GM12864 (cell line): Measurements from ENCODE around the gene RASA2.

Experiments used
- DNase-seq: peaks from one replicate; pipeline ENCODE4 v3.0.0-alpha.2; 2011; ENCODE audit warnings: low read depth
- H3K4me3 ChIP-seq: 2 replicates; pipeline ENCODE4 v1.5.1; 2011; ENCODE audit warnings: mild to moderate bottlenecking, low read depth, low read length, control low read depth
- TF ChIP-seq, protein P1 (sequence below): IDR thresholded peaks from 2 replicates; pipeline ENCODE4 v1.5.1; 2011; ENCODE audit warnings: low read depth, mild to moderate bottlenecking, moderate library complexity, low read length, control low read depth, inconsistent platforms; ENCODE audit errors: missing control alignments

Gene RASA2

DNA sequence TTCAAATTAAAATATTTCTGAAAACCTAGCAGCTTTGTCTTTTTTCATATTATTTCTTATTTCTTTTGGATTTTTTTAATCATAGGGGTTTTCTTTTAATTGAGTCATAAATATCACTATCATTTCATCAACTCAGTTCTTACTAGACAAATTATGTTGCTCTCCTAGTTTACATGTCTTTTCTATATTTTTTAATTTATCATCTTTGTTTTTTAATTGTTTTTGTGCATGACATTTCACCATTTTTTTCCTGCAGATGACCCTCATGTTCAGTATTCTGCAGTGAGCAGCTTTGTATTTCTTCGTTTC is 89.9 kb downstream of the RASA2 start:
- no peak for DNase-seq
- no peak overlapping the region for H3K4me3 ChIP-seq
- TF ChIP-seq, protein P1, sequence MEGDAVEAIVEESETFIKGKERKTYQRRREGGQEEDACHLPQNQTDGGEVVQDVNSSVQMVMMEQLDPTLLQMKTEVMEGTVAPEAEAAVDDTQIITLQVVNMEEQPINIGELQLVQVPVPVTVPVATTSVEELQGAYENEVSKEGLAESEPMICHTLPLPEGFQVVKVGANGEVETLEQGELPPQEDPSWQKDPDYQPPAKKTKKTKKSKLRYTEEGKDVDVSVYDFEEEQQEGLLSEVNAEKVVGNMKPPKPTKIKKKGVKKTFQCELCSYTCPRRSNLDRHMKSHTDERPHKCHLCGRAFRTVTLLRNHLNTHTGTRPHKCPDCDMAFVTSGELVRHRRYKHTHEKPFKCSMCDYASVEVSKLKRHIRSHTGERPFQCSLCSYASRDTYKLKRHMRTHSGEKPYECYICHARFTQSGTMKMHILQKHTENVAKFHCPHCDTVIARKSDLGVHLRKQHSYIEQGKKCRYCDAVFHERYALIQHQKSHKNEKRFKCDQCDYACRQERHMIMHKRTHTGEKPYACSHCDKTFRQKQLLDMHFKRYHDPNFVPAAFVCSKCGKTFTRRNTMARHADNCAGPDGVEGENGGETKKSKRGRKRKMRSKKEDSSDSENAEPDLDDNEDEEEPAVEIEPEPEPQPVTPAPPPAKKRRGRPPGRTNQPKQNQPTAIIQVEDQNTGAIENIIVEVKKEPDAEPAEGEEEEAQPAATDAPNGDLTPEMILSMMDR = no peak

DNA sequence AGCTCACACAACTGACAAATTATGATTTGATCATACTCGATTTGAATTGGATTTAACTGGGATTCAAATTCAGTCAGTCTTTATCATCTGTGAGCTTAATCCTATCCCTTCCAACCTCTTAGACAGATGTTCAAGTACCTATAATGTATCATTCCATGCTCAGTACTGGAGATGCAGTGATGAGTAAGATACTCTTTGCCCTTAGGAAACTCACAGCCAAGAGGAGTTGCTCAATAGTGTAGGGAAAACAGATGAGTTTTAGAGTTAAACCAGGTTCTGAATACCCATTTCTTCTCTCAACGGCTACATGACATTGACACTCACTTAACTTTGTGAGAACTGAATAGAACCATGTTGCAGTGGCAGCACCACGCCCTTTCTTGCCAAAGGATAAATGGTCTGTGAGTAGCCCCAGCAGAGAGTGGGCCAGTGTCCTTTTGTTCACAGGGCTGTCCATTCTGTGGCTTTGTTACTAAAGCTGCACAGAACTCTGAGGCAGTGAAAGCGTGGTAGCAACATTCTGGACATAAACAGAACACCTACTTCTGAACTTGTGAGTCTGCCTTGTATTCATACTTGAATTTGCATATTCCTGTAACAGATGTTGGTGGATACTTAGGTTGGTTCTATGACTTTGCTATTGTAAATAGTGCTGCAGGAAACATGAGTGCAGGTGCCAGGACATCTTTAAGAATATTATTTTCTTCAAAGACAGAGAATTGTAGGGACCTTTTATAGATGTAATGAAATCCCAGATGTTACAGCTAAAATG is 91.6 kb downstream of the RASA2 start:
- DNase-seq = no peak
- H3K4me3 ChIP-seq = no peak overlapping the region
- TF ChIP-seq, protein P1 = no peak

DNA sequence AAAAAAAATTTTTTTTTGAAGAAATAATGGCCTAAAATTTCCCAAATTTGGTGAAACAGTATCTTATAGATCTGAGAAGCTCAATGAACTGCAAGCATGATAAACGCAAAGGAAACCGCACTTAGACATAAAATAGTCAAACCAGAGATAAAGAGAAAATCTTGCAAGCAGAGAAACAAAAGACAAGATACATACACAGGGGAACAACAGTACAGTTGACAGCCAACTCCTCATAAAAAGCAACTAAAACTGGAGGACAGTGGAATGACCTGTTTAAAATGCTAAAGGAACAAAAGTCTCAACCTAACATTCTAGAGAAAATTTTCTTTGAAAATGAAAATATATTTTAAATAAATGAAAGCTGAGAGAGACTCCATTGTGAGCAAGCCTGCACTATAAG is 107.5 kb downstream of the RASA2 start:
- no peak overlapping the region for H3K4me3 ChIP-seq
- TF ChIP-seq, protein P1 = no peak

DNA sequence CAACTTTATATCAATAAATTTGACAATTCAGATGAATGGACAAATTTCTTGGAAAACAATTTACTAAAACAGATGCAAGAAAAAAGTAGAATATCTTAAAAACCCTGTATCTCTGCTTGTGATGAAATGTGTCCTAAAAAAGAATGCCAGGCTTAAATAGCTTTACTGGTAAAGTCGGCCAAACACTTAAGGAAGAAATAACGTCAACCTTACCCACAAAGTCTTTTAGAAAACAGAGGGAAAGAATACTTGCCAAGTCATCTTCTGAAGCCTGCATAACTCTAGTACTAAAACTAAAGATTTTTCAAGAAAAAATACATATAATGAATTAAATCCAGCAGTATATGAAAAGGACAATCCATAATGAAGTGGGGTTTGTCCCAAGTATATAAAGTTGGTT is 111.1 kb downstream of the RASA2 start:
- DNase-seq = no peak
- TF ChIP-seq, protein P1 = no peak
- H3K4me3 ChIP-seq = no peak overlapping the region

More for the DNA sequence above, 107.5 kb downstream of the RASA2 start:
- DNase-seq = no peak

DNA sequence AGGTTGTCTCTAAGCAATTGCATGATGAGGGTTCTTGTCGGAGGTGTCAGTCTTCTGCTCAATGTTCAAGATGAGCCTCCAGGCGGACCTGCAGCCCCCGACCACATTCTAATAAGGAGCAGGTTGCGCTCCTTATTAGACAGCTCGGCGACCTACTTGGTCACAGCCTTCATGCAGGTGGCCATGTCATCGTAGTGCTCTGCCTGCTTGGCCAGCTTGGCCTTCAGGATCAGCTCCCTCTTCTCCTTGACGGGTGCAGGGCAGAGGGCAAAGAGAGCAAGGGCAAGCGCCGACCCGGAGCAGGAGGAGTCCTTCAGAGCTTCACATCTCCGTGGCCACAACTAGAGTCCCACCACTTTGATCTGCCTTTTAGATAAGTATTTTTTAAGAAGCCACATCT is 113.5 kb downstream of the RASA2 start:
- TF ChIP-seq, protein P1 = no peak
- DNase-seq = no peak
- H3K4me3 ChIP-seq = no peak overlapping the region

DNA sequence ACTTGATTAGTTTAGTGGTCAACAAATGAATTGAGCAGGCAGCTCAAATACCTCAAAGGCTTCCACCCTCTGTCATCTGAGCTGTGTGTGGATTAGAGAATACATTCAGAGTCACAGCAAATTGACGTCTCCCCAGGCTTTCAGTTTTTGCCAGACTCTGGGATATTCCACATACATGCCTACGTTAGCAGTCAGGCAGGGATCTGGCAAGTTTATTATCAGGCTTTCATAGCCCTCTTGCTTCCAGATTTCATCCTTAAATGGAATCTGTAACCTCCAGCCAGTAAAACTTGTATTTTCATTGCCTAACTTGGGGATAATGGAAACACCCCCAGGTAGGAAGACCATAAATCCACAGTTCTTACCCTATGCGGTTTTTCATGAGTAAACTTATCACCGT is 115.9 kb downstream of the RASA2 start:
- no peak overlapping the region for H3K4me3 ChIP-seq
- no peak for DNase-seq
- TF ChIP-seq, protein P1 = no peak

DNA sequence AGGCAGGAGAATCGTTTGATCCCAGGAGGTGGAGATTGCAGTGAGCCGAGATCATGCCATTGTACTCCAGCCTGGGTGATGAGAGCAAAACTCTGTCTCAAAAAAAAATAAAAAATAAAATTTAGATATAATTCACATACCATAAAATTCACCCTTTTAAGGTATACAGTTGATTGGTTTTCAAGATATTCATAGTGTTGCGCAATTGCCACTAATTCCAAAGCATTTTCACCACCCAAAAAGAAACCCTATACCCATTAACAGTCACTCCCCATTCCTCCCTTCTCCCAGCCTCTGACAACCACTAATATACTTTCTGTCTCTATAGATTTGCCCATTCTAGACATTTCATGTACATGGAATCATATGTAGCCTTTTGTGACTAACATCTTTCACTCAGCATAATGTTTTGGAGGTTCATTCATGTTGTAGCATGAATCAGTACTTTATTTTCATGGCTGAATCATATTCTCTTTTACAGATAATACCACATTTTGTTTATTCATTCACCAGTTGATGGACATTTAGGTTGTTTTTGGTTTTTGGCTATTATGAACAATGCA is 116.7 kb downstream of the RASA2 start:
- TF ChIP-seq, protein P1 = no peak
- H3K4me3 ChIP-seq = no peak overlapping the region
- DNase-seq = no peak
